GM19023 (cell line): ENCODE measurements around the gene WDFY1.

Source experiments
- ATAC-seq: cut with Tn5 transposase; IDR thresholded peaks from one replicate; pipeline ENCODE4 v1.9.1; 2021; ENCODE audit warnings: mild to moderate bottlenecking, moderate library complexity; ENCODE audit not compliant: unreplicated experiment

Gene WDFY1

GRCh38 chr2:223944703-223945531, at the start of gene WDFY1:
Gene WDFY1 (minus strand): TSS chr2:223945335. CDS start chr2:223945284, 51 bp downstream.
- ATAC-seq, result peak; percentile 75

GRCh38 chr2:223994562-223995162, 49.5 kb upstream of the WDFY1 start:
- ATAC-seq, result no peak

- ATAC-seq, result peak; percentile 70
Measured at GRCh38 chr2:223993634-223994232, 48.6 kb upstream of the WDFY1 start.

- ATAC-seq, result no peak
Measured at GRCh38 chr2:223991611-223992010, 46.5 kb upstream of the WDFY1 start.

GRCh38 chr2:223989856-223990232, 44.7 kb upstream of the WDFY1 start:
- ATAC-seq, result no peak

GRCh38 chr2:223989206-223989855, 44.2 kb upstream of the WDFY1 start:
- ATAC-seq, result no peak

GRCh38 chr2:223981241-223981640, 36.1 kb upstream of the WDFY1 start:
- no peak for ATAC-seq

- ATAC-seq, result no peak
Measured at GRCh38 chr2:223980803-223981202, 35.7 kb upstream of the WDFY1 start.

GRCh38 chr2:223980397-223980735, 35.2 kb upstream of the WDFY1 start:
- ATAC-seq, result no peak

GRCh38 chr2:223979730-223980396, 34.7 kb upstream of the WDFY1 start:
- no peak for ATAC-seq

- ATAC-seq, result no peak
Measured at GRCh38 chr2:223978451-223978850, 33.3 kb upstream of the WDFY1 start.

GRCh38 chr2:223976635-223977226, 31.6 kb upstream of the WDFY1 start:
- no peak for ATAC-seq

GRCh38 chr2:223973606-223974005, 28.5 kb upstream of the WDFY1 start:
- ATAC-seq, result no peak

GRCh38 chr2:223972656-223973102, 27.5 kb upstream of the WDFY1 start:
- ATAC-seq, result no peak

GRCh38 chr2:223971731-223972130, 26.6 kb upstream of the WDFY1 start:
- no peak for ATAC-seq

- peak; percentile 63 for ATAC-seq
Measured at GRCh38 chr2:223970343-223971128, 25.4 kb upstream of the WDFY1 start.

GRCh38 chr2:223969856-223970255, 24.7 kb upstream of the WDFY1 start:
- no peak for ATAC-seq

- no peak for ATAC-seq
Measured at GRCh38 chr2:223969315-223969714, 24.2 kb upstream of the WDFY1 start.

- ATAC-seq, result no peak
Measured at GRCh38 chr2:223967981-223968380, 22.8 kb upstream of the WDFY1 start.

GRCh38 chr2:223959688-223960087, 14.6 kb upstream of the WDFY1 start:
- ATAC-seq, result no peak
